Neural cell (in vitro differentiated cells): ENCODE data around the gene C1orf21. TPM values are rescaled to one million over a fixed set of nuclear protein-coding genes. Genes with fewer than 3 reads are reported as not detected.

Experiments
- H2AFZ ChIP-seq: fragments of 200-600, 300-800 bp; sonication (generic), shearing (Covaris generic); 2 replicates; pipeline ENCODE4 v1.6.0; 2014; ENCODE audit warnings: low read depth, mild to moderate bottlenecking, antibody characterized with exemption, low read length, moderate library complexity
- H3F3A ChIP-seq: fragments of 200-600 bp; shearing (Covaris generic); 2 replicates; pipeline ENCODE4 v1.6.1; 2016; ENCODE audit warnings: mild to moderate bottlenecking, moderate library complexity, mixed read lengths, antibody characterized with exemption, low read length; ENCODE audit not compliant: insufficient read depth, poor library complexity, severe bottlenecking
- H3K27ac ChIP-seq: fragments of 200-600, 300-800 bp; sonication (generic), shearing (Covaris generic); 2 replicates; pipeline ENCODE4 v1.5.1; 2014; ENCODE audit warnings: mild to moderate bottlenecking, low read length, moderate library complexity
- H3K27me3 ChIP-seq: fragments of 300-800, 200-600 bp; sonication (generic), shearing (Covaris generic); 2 replicates; pipeline ENCODE4 v1.6.0; 2014; ENCODE audit warnings: mild to moderate bottlenecking, low read depth, low read length, moderate library complexity; ENCODE audit not compliant: insufficient read depth
- H3K36me3 ChIP-seq: fragments of 300-800, 200-600 bp; sonication (generic), shearing (Covaris generic); 2 replicates; pipeline ENCODE4 v1.5.1; 2014; ENCODE audit warnings: mild to moderate bottlenecking, antibody characterized with exemption, low read length, moderate library complexity; ENCODE audit not compliant: insufficient read depth
- H3K4me2 ChIP-seq: fragments of 300-800, 200-600 bp; sonication (generic), shearing (Covaris generic); 2 replicates; pipeline ENCODE4 v1.6.0; 2014; ENCODE audit warnings: mild to moderate bottlenecking, low read length
- H3K4me3 ChIP-seq: fragments of 300-800, 200-600 bp; sonication (generic), shearing (Covaris generic); 2 replicates; pipeline ENCODE4 v1.5.1; 2014; ENCODE audit warnings: mild to moderate bottlenecking, low read length, moderate library complexity
- H3K79me2 ChIP-seq: fragments of 200-600 bp; shearing (Covaris generic); replicated peaks from 2 replicates; pipeline ENCODE4 v1.6.0; 2014; ENCODE audit warnings: mild to moderate bottlenecking, low read length, moderate library complexity; ENCODE audit not compliant: insufficient read depth
- H3K9ac ChIP-seq: fragments of 300-800, 200-600 bp; sonication (generic), shearing (Covaris generic); 2 replicates; pipeline ENCODE4 v1.6.1; 2016; ENCODE audit warnings: mild to moderate bottlenecking, low read length, mixed read lengths
- H3K9me2 ChIP-seq: fragments of 200-600 bp; shearing (Covaris generic); 2 replicates; pipeline ENCODE4 v1.6.1; 2016; ENCODE audit warnings: mild to moderate bottlenecking, low read length, mixed read lengths; ENCODE audit not compliant: insufficient read depth
- H3K9me3 ChIP-seq: fragments of 200-600, 300-800 bp; sonication (generic), shearing (Covaris generic); 2 replicates; pipeline ENCODE4 v1.6.1; 2016; ENCODE audit warnings: mild to moderate bottlenecking, mixed run types, low read length, moderate library complexity, mixed read lengths
- H4K20me1 ChIP-seq: fragments of 200-600 bp; shearing (Covaris generic); 2 replicates; pipeline ENCODE4 v1.6.1; 2016; ENCODE audit warnings: mild to moderate bottlenecking, mixed run types; ENCODE audit not compliant: insufficient read depth
- CTCF ChIP-seq: fragments of 450-650 bp; IDR thresholded peaks from 2 replicates; pipeline ENCODE4 v1.5.1; 2014; ENCODE audit warnings: antibody characterized with exemption, mild to moderate bottlenecking, moderate library complexity; ENCODE audit not compliant: poor library complexity, severe bottlenecking
- EP300 ChIP-seq: fragments of 450-650 bp; conservative IDR thresholded peaks from 2 replicates; pipeline ENCODE4 v1.6.1; 2014; ENCODE audit warnings: antibody characterized with exemption, mild to moderate bottlenecking, moderate library complexity; ENCODE audit not compliant: poor library complexity, severe bottlenecking
- EZH2 ChIP-seq: fragments of 200-600, 300-800 bp; shearing (Covaris generic), sonication (generic); IDR thresholded peaks from 2 replicates; pipeline ENCODE4 v1.6.1; 2014; ENCODE audit warnings: antibody characterized with exemption, low read length, borderline replicate concordance, mild to moderate bottlenecking; ENCODE audit not compliant: insufficient read depth, poor library complexity, severe bottlenecking
- MXI1 ChIP-seq: fragments of 450-650 bp; conservative IDR thresholded peaks from 2 replicates; pipeline ENCODE4 v1.6.1; 2014; ENCODE audit warnings: antibody characterized with exemption, mild to moderate bottlenecking; ENCODE audit not compliant: poor library complexity, severe bottlenecking
- POLR2AphosphoS5 ChIP-seq: IDR thresholded peaks from 2 replicates; pipeline ENCODE4 v1.6.1; 2012
- RAD21 ChIP-seq: fragments of 450-650 bp; conservative IDR thresholded peaks from 2 replicates; pipeline ENCODE4 v1.6.1; 2014; ENCODE audit warnings: antibody characterized with exemption, mild to moderate bottlenecking, moderate library complexity
- REST ChIP-seq: IDR thresholded peaks from 2 replicates; pipeline ENCODE4 v1.6.1; 2012; ENCODE audit warnings: borderline replicate concordance
- SMC3 ChIP-seq: fragments of 450-650 bp; conservative IDR thresholded peaks from 2 replicates; pipeline ENCODE4 v1.6.1; 2014; ENCODE audit warnings: antibody characterized with exemption, mild to moderate bottlenecking, moderate library complexity; ENCODE audit not compliant: poor library complexity
- TAF1 ChIP-seq: IDR thresholded peaks from 2 replicates; pipeline ENCODE4 v1.6.1; 2012; ENCODE audit warnings: low read depth
- polyA plus RNA-seq: library from polyadenylated mRNA; depleted of rRNA; stranded (reverse); fragments of >200 nt; gene quantifications from 2 replicates; pipeline ENCODE4 v1.2.3, GENCODE V29; 2014

C1orf21 gene
- polyA plus RNA-seq, 1 donor from 2014 or later = 21.1 TPM

GRCh38 chr1:184418652-184419349 is 32.0 kb downstream of the C1orf21 start:
- Histone ChIP-seq H3K27ac (no peak overlapping the region), H3K9me3 (no peaks in the 10 kb centered on the region), H3K4me3 (no peak overlapping the region), H3K27me3 (no peaks in the 10 kb centered on the region), H3K4me2 (no peak overlapping the region), H3K9me2 (no peaks in the 10 kb centered on the region), H3K36me3 (no peaks in the 10 kb centered on the region), H4K20me1 (no peaks in the 10 kb centered on the region), H3K9ac (no peak overlapping the region), H3F3A (no peaks in the 10 kb centered on the region), H3K79me2 (peaks cover 7% of the 10 kb centered on the region), H2AFZ (no peak overlapping the region)
- TF ChIP-seq TAF1 (no peak), RAD21 (no peak), POLR2AphosphoS5 (no peak), EZH2 (no peak), CTCF (no peak), MXI1 (no peak), EP300 (no peak), REST (no peak), SMC3 (no peak)

- Histone ChIP-seq H3K27me3 (no peaks in the 10 kb centered on the region), H3F3A (no peaks in the 10 kb centered on the region), H3K9me3 (no peaks in the 10 kb centered on the region), H4K20me1 (no peaks in the 10 kb centered on the region), H3K36me3 (no peaks in the 10 kb centered on the region), H3K9me2 (no peaks in the 10 kb centered on the region), H3K27ac (no peak overlapping the region), H3K4me3 (no peak overlapping the region), H3K9ac (no peak overlapping the region), H3K79me2 (peaks cover 7% of the 10 kb centered on the region), H2AFZ (no peak overlapping the region), H3K4me2 (no peak overlapping the region)
- TF ChIP-seq MXI1 = no peak
- no peak for TF ChIP-seq REST
- TF ChIP-seq CTCF = no peak
- no peak for TF ChIP-seq EZH2
- TF ChIP-seq SMC3 = no peak
- no peak for TF ChIP-seq RAD21
- TF ChIP-seq TAF1 = no peak
- no peak for TF ChIP-seq EP300
- TF ChIP-seq POLR2AphosphoS5 = no peak
These were observed 32.7 kb downstream of the C1orf21 start for GRCh38 chr1:184419350-184420161.
